ENCODE results near the gene XPA.

DNA sequence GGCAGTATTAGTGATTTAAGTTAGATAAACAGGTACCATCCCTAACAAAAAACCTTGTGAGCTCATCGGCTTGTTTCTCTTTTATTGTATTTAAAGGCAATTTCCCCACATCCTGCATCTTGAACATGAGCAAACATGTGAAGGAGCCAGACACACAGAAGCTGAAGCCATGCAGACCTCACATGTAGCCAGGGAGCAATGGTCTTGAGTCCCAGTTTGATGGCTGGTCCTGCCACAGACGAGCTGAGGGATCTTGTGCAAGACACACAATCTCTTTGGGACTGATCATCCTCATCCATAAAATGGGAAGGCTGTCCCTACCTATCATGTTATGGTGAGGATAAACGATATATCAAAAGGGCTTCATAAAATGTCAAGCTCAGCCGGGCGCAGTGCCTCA lies 29.6 kb upstream of the XPA start:
- TF ChIP-seq, protein P1, sequence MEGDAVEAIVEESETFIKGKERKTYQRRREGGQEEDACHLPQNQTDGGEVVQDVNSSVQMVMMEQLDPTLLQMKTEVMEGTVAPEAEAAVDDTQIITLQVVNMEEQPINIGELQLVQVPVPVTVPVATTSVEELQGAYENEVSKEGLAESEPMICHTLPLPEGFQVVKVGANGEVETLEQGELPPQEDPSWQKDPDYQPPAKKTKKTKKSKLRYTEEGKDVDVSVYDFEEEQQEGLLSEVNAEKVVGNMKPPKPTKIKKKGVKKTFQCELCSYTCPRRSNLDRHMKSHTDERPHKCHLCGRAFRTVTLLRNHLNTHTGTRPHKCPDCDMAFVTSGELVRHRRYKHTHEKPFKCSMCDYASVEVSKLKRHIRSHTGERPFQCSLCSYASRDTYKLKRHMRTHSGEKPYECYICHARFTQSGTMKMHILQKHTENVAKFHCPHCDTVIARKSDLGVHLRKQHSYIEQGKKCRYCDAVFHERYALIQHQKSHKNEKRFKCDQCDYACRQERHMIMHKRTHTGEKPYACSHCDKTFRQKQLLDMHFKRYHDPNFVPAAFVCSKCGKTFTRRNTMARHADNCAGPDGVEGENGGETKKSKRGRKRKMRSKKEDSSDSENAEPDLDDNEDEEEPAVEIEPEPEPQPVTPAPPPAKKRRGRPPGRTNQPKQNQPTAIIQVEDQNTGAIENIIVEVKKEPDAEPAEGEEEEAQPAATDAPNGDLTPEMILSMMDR (IDR thresholded peaks at IDR 0.05; ENCODE audit: low read length): no peak
- no peak for TF ChIP-seq EZH2phosphoT487 (IDR thresholded peaks at IDR 0.05; ENCODE audit: low read length)
